Stomach (tissue), 19 donors: ENCODE results near the gene IGLON5. TPM values are rescaled to one million over a fixed set of nuclear protein-coding genes. Genes with fewer than 3 reads are reported as not detected.

Experiments used
- DNase-seq, 2 donors: peaks; one replicate each; pipeline versions ENCODE4 v3.0.0 to v3.0.0-alpha.2; 2013 to 2019
- H3K27ac ChIP-seq, 5 donors: fragments of 200-600 bp in 4 of 5; sonication (generic) in 4 of 5; one replicate each; pipeline ENCODE4 v1.5.1; 2013 to 2019; ENCODE audit warnings: mild to moderate bottlenecking in 1 of 5, moderate library complexity in 1 of 5
- H3K27me3 ChIP-seq, 3 donors: fragments of 200-600 bp; sonication (generic); one replicate each; pipeline ENCODE4 v1.5.1; 2017 to 2019; ENCODE audit warnings: mixed run types in 1 of 3
- H3K36me3 ChIP-seq, 4 donors: fragments of 200-600 bp; sonication (generic); 1 replicate in 3 of 4; 2 replicates in 1 of 4; pipeline ENCODE4 v1.5.1; 2016 to 2019
- H3K4me1 ChIP-seq, 4 donors: fragments of 200-600 bp; sonication (generic); one replicate each; pipeline ENCODE4 v1.5.1; 2016 to 2019
- H3K4me3 ChIP-seq, 4 donors: fragments of 200-600 bp; sonication (generic) in 3 of 4; one replicate each; pipeline ENCODE4 v1.5.1; 2016 to 2019; ENCODE audit warnings: mild to moderate bottlenecking in 1 of 4
- H3K9me3 ChIP-seq, 4 donors: fragments of 200-600 bp; sonication (generic); one replicate each; pipeline ENCODE4 v1.5.1; 2016 to 2019
- CTCF ChIP-seq, 7 experiments: fragments of 450-650 bp in 4 of 7; fragments of 200-600 bp in 3 of 7; sonication (generic) in 3 of 7; IDR thresholded peaks; one replicate each; pipeline ENCODE4 v1.5.1; 2016 to 2019; ENCODE audit warnings: antibody characterized with exemption in 7 of 7, control low read depth in 2 of 7, mild to moderate bottlenecking in 1 of 7
- EP300 ChIP-seq: sonication (generic); formaldehyde crosslinking; IDR thresholded peaks from one replicate; pipeline ENCODE4 v1.6.1; 2017; ENCODE audit warnings: antibody characterized with exemption
- POLR2A ChIP-seq, 4 donors: fragments of 450-650 bp; IDR thresholded peaks; one replicate each; pipeline ENCODE4 v1.6.1; 2016; ENCODE audit warnings: antibody characterized with exemption in 4 of 4, control low read depth in 2 of 4, mild to moderate bottlenecking in 1 of 4, moderate library complexity in 1 of 4
- POLR2AphosphoS5 ChIP-seq, 3 donors: sonication (generic); formaldehyde crosslinking; IDR thresholded peaks; one replicate each; pipeline ENCODE4 v1.6.1; 2016; ENCODE audit warnings: antibody characterized with exemption in 3 of 3
- WGBS, 5 donors: extraction: QIAGEN DNeasy Blood & Tissue Kit in 3 of 5; methylation state at CpG; one replicate each; pipeline versions ENCODE4 v1.1.5 to v1.1.7; 2013 to 2018; 5-methylcytosine and 5-hydroxymethylcytosine counted together
- intact Hi-C: fragments of 100-400 bp; cut with DNase I; formaldehyde crosslinking; loops from one replicate; pipeline ENCODE4 v1.15.1; 2023; ENCODE audit warnings: low total_unique reads
- long read RNA-seq, 10 donors: transcript quantifications; one replicate each; lab custom pipeline, GENCODE V29; 2026
- polyA plus RNA-seq, 3 donors: library from polyadenylated mRNA; stranded (reverse); fragments of 200-250 nt; gene quantifications; one replicate each; pipeline ENCODE4 v1.2.3, GENCODE V29; 2013
- total RNA-seq, 5 donors: library from RNA; depleted of rRNA; stranded (reverse); fragments of >200 nt; gene quantifications; one replicate each; pipeline versions ENCODE4 v1.1.0 to v1.2.3, GENCODE V29; 2014 to 2016
- donor health status: healthy with polysubstance abuse.
- donor health status: Bipolar disorder and iron deficiency.
- donor health status: healthy.

The IGLON5 gene
- total RNA-seq, result under 1 TPM in 1 of 5 donors, not detected in 4; 0.18 TPM
- polyA plus RNA-seq, result under 1 TPM in 1 of 3 donors, not detected in 2; 0.13 TPM
- long read RNA-seq, donor 1, partial matches to known transcripts, result 66 of 127 reads
- long read RNA-seq, donor 1, other reads (novel, unspliced or antisense), result 60 of 127 reads
- long read RNA-seq, donor 2, partial matches to known transcripts, result 0 of 3 reads
- long read RNA-seq, donor 2, other reads (novel, unspliced or antisense), result 0 of 3 reads
- long read RNA-seq, donor 3, result 0 reads
- long read RNA-seq, donor 4, result 0 reads
- long read RNA-seq, donor 5, partial matches to known transcripts, result 0 of 1 reads
- long read RNA-seq, donor 5, other reads (novel, unspliced or antisense), result 0 of 1 reads
- long read RNA-seq, donor 6, partial matches to known transcripts, result 0 of 2 reads
- long read RNA-seq, donor 6, other reads (novel, unspliced or antisense), result 0 of 2 reads
- long read RNA-seq, donor 7, partial matches to known transcripts, result 0 of 1 reads
- long read RNA-seq, donor 7, other reads (novel, unspliced or antisense), result 0 of 1 reads
- long read RNA-seq, donor 8, result 0 reads
- long read RNA-seq, donor 9, result 0 reads
- long read RNA-seq, donor 10, result 0 reads

- TF ChIP-seq CTCF (IDR thresholded peaks at IDR 0.05) (no peak), EP300 (no peak), POLR2AphosphoS5 (IDR thresholded peaks at IDR 0.05) (no peak), POLR2A (IDR thresholded peaks at IDR 0.05) (no peak)
- H3K4me1 ChIP-seq, result peaks cover 0 to 3% (median 0%) of the 10 kb centered on the region in 4 donors
- H3K36me3 ChIP-seq, result no peaks in the 10 kb centered on the region
- no peak within 1 kb of the TSS for H3K4me3 ChIP-seq
- intact Hi-C loops, result no loop called here
- WGBS, 5 donors, result 1 to 5% (median 5%) methylated on average over 5 to 66 of the region's 76 CpGs
- H3K27me3 ChIP-seq, result peaks cover 13 to 84% (median 24%) of the 10 kb centered on the region in 3 donors
- H3K9me3 ChIP-seq, result peaks cover 0 to 31% (median 21%) of the 10 kb centered on the region in 4 donors
- DNase-seq, result peak in 1 of 2 donors; percentile 48
- no peak within 1 kb of the TSS for H3K27ac ChIP-seq
These were observed at the start of gene IGLON5 for GRCh38 chr19:51311351-51312257. Gene IGLON5 (plus strand): TSS chr19:51311644. CDS start chr19:51311848, 204 bp downstream.

GRCh38 chr19:51263808-51264207 is 47.6 kb upstream of the IGLON5 start:
- Histone ChIP-seq H3K27ac (no peak overlapping the region), H3K27me3 (peaks cover 0 to 19% (median 0%) of the 10 kb centered on the region in 3 donors), H3K36me3 (no peaks in the 10 kb centered on the region), H3K4me3 (no peak overlapping the region), H3K4me1 (no peaks in the 10 kb centered on the region), H3K9me3 (no peaks in the 10 kb centered on the region)
- intact Hi-C loops, result no loop called here
- no peak for TF ChIP-seq CTCF (IDR thresholded peaks at IDR 0.05)
- no peak for TF ChIP-seq EP300
- no peak for TF ChIP-seq POLR2AphosphoS5 (IDR thresholded peaks at IDR 0.05)
- no peak for TF ChIP-seq POLR2A (IDR thresholded peaks at IDR 0.05)
- no peak for DNase-seq
- 81 to 86% (median 82%) methylated on average over 4 of the region's 4 CpGs for WGBS, 5 donors

- intact Hi-C loops, result no loop called here
- TF ChIP-seq POLR2A (IDR thresholded peaks at IDR 0.05) (no peak), CTCF (IDR thresholded peaks at IDR 0.05) (no peak), EP300 (no peak), POLR2AphosphoS5 (IDR thresholded peaks at IDR 0.05) (no peak)
- Histone ChIP-seq H3K27ac (no peak overlapping the region), H3K36me3 (no peaks in the 10 kb centered on the region), H3K4me3 (no peak overlapping the region), H3K9me3 (peaks cover 0 to 3% (median 0%) of the 10 kb centered on the region in 4 donors), H3K27me3 (peaks cover 0 to 16% (median 0%) of the 10 kb centered on the region in 3 donors), H3K4me1 (no peaks in the 10 kb centered on the region)
- 53 to 63% (median 58%) methylated on average over 9 to 26 of the region's 26 CpGs for WGBS, 5 donors
- peak in 1 of 2 donors; percentile 9 for DNase-seq
These were observed 40.4 kb upstream of the IGLON5 start for GRCh38 chr19:51271067-51271466.
